ENCODE measurements around the gene KRTAP5-3. TPM values are rescaled to one million over a fixed set of nuclear protein-coding genes. Genes with fewer than 3 reads are reported as not detected.

The KRTAP5-3 gene
- total RNA-seq, 1 experiment from 2014 or later = not detected

GRCh38 chr11:1643146-1643690 is 35.0 kb upstream of the KRTAP5-3 start:
- H3T11ph ChIP-seq (ENCODE audit: low read length) = no peak overlapping the region
- H4K5ac ChIP-seq (ENCODE audit: insufficient read length, low read depth, low read length) = no peak overlapping the region
- H3K27ac ChIP-seq (ENCODE audit: insufficient read length, low read depth, low read length) = no peak overlapping the region
- H3K4me2 ChIP-seq (ENCODE audit: insufficient read depth, insufficient read length, low read length) = no peak overlapping the region
- H2AK5ac ChIP-seq (ENCODE audit: insufficient read length, low read length) = no peak overlapping the region
- no peaks in the 10 kb centered on the region for H3K79me2 ChIP-seq (ENCODE audit: insufficient read depth, low read length)
- no peak overlapping the region for H2BK12ac ChIP-seq (ENCODE audit: insufficient read length, low read depth, low read length)
- H3K14ac ChIP-seq (ENCODE audit: insufficient read depth, low read length) = no peak overlapping the region
- Mint-ChIP-seq H3K9me3 (peaks cover 0 to 4% of the 10 kb centered on the region in 2 experiments; a peak in 1 of 5 replicates), H3K36me3 (ENCODE audit: insufficient read depth in 1 of 3, low read depth in 3 of 3) (no peaks in the 10 kb centered on the region), H3K4me3 (no peak overlapping the region), H3K27me3 (ENCODE audit: low read depth) (peaks cover 37% of the 10 kb centered on the region), H3K27ac (no peak overlapping the region), H3K4me1 (peaks cover 3 to 5% of the 10 kb centered on the region in 2 experiments; a peak in 2 of 4 replicates)
- H2BK15ac ChIP-seq (ENCODE audit: low read depth, low read length) = no peak overlapping the region
- no CpG with 5 or more reads among the region's 20 CpGs for WGBS (ENCODE audit: extremely low coverage, insufficient read length, low lambda C conversion rate)
- no peaks in the 10 kb centered on the region for H4K20me1 ChIP-seq (ENCODE audit: control insufficient read depth, insufficient read depth, insufficient read length)
- no peak for TF ChIP-seq CTCF (conservative IDR thresholded peaks at IDR 0.05)
- no peak overlapping the region for H3K23ac ChIP-seq (ENCODE audit: insufficient read length, low read depth, low read length)
- H2BK5ac ChIP-seq (ENCODE audit: insufficient read length, low read length) = no peak overlapping the region
- H3K18ac ChIP-seq (ENCODE audit: insufficient read length, low read depth, low read length) = no peak overlapping the region
- no peak overlapping the region for H3K4ac ChIP-seq (ENCODE audit: low read depth, low read length)
- no peaks in the 10 kb centered on the region for H3K23me2 ChIP-seq (ENCODE audit: insufficient read length, low read depth, low read length, poor library complexity, severe bottlenecking)
- no peaks in the 10 kb centered on the region for H3K4me1 ChIP-seq (ENCODE audit: insufficient read depth, low read length)
- no peaks in the 10 kb centered on the region for H3K9me3 ChIP-seq (ENCODE audit: control insufficient read depth, low read depth, low read length)
- no peaks in the 10 kb centered on the region for H3K79me1 ChIP-seq (ENCODE audit: insufficient read depth, low read depth, low read length, poor library complexity, severe bottlenecking)
- H4K8ac ChIP-seq (replicated peaks; ENCODE audit: insufficient read length, low read depth, low read length) = no peak overlapping the region
- no peak overlapping the region for H2AFZ ChIP-seq (ENCODE audit: low read length)
- no peak overlapping the region for H2BK20ac ChIP-seq (ENCODE audit: low read depth, low read length, poor library complexity, severe bottlenecking)
- H2BK120ac ChIP-seq (ENCODE audit: low read depth, low read length, poor library complexity, severe bottlenecking) = no peak overlapping the region
- no peak overlapping the region for H3K9ac ChIP-seq (ENCODE audit: extremely low read depth, insufficient read length, low read length)
- H3K56ac ChIP-seq (ENCODE audit: insufficient read length, low read depth, low read length) = no peak overlapping the region
- no peak overlapping the region for H4K91ac ChIP-seq (ENCODE audit: insufficient read length, low read depth, low read length)
- no peaks in the 10 kb centered on the region for H3K27me3 ChIP-seq (ENCODE audit: insufficient read depth, low read length)
- DNase-seq = no peak
